Lower leg skin (tissue), 4 donors: Measurements from ENCODE around the gene PICALM. TPM values are rescaled to one million over a fixed set of nuclear protein-coding genes. Genes with fewer than 3 reads are reported as not detected.
"Not testable (repeated sequence)": the region's sequence is repeated elsewhere in the genome, so short reads cannot be mapped to it uniquely, and the experiment has no call there.

ENCODE experiments used
- DNase-seq, 2 donors: peaks; one replicate each; pipeline ENCODE4 v3.0.0-alpha.2; 2019; ENCODE audit warnings: low spot score in 2 of 2
- H3K4me3 ChIP-seq: fragments of 200-600 bp; sonication (generic); 2 replicates; pipeline ENCODE4 v1.5.1; 2017; ENCODE audit warnings: mild to moderate bottlenecking, low read depth; ENCODE audit not compliant: poor library complexity, severe bottlenecking
- POLR2A ChIP-seq, 2 donors: fragments of 450-650 bp; IDR thresholded peaks; one replicate each; pipeline ENCODE4 v1.6.1; 2016 to 2017; ENCODE audit warnings: antibody characterized with exemption in 2 of 2, mild to moderate bottlenecking in 1 of 2, moderate library complexity in 1 of 2
- WGBS, 2 donors: methylation state at CpG; one replicate each; pipeline ENCODE4 v1.1.5; 2018; 5-methylcytosine and 5-hydroxymethylcytosine counted together
- intact Hi-C: fragments of 100-400 bp; cut with DNase I; formaldehyde crosslinking; loops from one replicate; pipeline ENCODE4 v1.15.0; 2023; ENCODE audit warnings: low total_unique reads
- total RNA-seq, 4 donors: library from RNA; depleted of rRNA; stranded (reverse); fragments of >200 nt; gene quantifications; one replicate each; pipeline ENCODE4 v1.1.0, GENCODE V29; 2016
- TF ChIP-seq, protein P1 (sequence below), 3 donors: fragments of 450-650 bp; IDR thresholded peaks; one replicate each; pipeline ENCODE4 v1.5.1; 2016; ENCODE audit warnings: antibody characterized with exemption in 3 of 3, mild to moderate bottlenecking in 3 of 3, moderate library complexity in 2 of 3

PICALM gene
- total RNA-seq, 4 donors from 2014 or later = 158 to 198 (median 178) TPM

DNA sequence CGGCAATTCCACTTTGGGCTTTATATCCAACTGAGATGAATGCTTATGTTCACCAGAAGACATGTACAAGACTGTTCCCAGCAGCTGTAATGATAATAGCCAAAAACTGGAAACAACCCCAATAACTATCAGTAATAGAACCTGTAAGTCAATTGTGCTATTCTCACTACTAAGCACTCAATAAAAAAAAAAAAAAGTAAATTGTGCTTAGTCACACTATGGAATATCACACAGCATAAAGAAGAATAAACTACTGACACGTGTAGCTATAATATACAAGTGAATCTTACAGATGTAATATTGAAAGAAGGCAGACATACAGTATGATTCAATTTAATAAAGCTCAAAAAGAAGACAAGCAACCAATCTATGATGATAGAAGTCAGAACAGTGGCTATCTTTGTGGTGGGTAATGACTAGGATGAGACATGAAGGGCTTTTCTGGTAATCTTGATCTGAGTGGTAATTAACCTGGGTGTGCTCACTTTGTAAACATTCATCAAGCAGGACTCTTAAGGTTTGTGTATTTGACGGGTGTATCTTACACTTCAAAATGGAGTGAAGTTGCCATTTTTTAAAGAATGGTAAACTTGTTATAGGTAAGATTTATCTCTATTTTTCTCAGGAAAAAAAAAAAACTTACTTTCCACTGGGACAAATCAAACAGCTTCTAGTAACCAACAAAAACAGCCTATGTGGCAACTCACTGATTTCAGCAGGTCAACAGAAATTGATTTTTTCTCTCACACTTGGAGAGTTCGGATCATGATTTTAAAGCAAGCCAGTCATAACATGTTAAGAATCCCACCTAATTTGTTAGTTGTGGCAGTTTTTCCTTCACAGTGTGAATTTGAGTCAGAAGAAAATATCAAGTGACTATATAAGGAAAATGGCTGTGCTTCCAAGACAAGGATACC, 129.5 kb downstream of the PICALM start:
- TF ChIP-seq, protein P1, sequence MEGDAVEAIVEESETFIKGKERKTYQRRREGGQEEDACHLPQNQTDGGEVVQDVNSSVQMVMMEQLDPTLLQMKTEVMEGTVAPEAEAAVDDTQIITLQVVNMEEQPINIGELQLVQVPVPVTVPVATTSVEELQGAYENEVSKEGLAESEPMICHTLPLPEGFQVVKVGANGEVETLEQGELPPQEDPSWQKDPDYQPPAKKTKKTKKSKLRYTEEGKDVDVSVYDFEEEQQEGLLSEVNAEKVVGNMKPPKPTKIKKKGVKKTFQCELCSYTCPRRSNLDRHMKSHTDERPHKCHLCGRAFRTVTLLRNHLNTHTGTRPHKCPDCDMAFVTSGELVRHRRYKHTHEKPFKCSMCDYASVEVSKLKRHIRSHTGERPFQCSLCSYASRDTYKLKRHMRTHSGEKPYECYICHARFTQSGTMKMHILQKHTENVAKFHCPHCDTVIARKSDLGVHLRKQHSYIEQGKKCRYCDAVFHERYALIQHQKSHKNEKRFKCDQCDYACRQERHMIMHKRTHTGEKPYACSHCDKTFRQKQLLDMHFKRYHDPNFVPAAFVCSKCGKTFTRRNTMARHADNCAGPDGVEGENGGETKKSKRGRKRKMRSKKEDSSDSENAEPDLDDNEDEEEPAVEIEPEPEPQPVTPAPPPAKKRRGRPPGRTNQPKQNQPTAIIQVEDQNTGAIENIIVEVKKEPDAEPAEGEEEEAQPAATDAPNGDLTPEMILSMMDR (IDR thresholded peaks at IDR 0.05) = no peak
- TF ChIP-seq POLR2A (IDR thresholded peaks at IDR 0.05) = no peak
- no peak overlapping the region for H3K4me3 ChIP-seq
- 67 to 69% methylated on average over 4 of the region's 4 CpGs for WGBS, 2 donors
- DNase-seq = no peak
- intact Hi-C loops = loop anchor here (10.0 kb wide), 1 partner anchor 275 kb away; no protein-coding TSS in a partner anchor

DNA sequence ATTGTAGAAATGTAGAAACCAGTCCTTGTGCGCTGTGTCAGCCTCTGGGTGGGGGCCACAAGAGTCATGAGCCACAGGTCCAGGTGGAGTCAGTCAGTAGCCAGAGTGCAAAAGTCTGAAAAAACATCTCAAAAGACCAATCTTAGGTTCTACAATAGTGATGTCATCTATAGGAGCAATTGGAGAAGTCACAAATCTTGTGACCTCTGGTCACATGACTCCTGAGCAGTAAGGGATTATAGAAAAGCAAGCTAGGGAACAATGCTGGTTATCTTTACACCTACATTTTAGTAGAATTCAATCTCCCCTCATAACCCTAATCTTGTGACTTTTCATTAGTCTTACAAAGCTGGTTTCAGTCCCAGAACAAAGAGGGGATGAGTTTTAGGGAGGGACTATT, 131.0 kb downstream of the PICALM start:
- TF ChIP-seq POLR2A (IDR thresholded peaks at IDR 0.05) = no peak
- TF ChIP-seq, protein P1 (IDR thresholded peaks at IDR 0.05) = no peak
- 95 to 100% methylated on average over 1 of the region's 1 CpG for WGBS, 2 donors
- H3K4me3 ChIP-seq = no peak overlapping the region
- no peak for DNase-seq
- intact Hi-C loops = no loop called here

DNA sequence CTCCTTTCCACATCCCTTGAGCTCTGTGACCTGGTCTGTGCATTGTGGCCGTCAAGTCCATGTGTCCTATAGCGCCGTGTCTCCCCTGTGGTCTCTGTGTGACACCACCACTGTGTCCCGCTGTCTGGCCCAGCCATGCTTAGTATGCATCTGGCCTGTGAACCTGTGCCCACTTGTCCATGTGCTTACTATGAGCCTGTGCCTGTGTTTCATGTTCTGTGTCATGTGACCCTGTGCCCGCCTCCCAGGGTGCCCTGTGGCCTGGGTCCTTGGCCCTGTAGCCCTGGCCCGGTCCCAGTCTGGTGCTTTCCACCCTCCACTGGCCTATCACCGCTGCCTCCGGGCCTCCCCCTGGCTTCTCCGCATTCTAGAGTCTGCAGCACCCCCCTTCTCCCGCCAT, 133.1 kb downstream of the PICALM start:
- H3K4me3 ChIP-seq = no peak overlapping the region
- intact Hi-C loops = no loop called here
- DNase-seq = no peak
- WGBS, 2 donors = 88 to 93% methylated on average over 10 of the region's 10 CpGs
- no peak for TF ChIP-seq POLR2A (IDR thresholded peaks at IDR 0.05)
- TF ChIP-seq, protein P1 (IDR thresholded peaks at IDR 0.05) = no peak

DNA sequence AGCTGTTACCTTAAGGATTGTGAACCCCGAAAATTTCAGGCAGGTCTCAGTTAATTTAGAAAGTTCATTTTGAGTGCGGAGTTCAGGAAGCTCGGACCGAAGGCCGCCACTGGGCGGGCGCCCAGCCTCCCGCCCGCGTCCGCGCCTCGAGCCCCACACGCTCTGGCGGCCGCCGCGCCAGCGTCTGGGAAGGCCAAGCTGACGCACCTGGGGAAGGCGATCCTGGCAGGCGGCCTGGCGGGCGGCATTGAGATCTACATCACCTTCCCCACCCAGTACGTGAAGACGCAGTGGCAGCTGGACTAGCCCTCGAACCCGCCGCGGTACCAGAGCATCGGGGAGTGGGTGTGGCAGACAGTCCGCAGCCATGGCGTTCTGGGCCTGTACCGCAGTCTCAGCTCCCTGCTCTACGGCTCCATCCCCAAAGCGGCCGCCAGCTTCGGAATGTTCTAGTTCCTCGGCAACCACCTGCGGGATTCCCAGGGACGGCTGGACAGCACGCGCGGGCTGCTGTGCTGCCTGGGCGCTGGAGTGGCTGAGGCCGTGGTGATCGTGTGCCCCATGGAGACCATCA, 134.2 kb downstream of the PICALM start:
- intact Hi-C loops = no loop called here
- TF ChIP-seq, protein P1 (IDR thresholded peaks at IDR 0.05) = no peak
- TF ChIP-seq POLR2A (IDR thresholded peaks at IDR 0.05) = no peak
- 56 to 60% methylated on average over 39 to 47 of the region's 47 CpGs for WGBS, 2 donors
- DNase-seq = no peak
- no peak overlapping the region for H3K4me3 ChIP-seq

DNA sequence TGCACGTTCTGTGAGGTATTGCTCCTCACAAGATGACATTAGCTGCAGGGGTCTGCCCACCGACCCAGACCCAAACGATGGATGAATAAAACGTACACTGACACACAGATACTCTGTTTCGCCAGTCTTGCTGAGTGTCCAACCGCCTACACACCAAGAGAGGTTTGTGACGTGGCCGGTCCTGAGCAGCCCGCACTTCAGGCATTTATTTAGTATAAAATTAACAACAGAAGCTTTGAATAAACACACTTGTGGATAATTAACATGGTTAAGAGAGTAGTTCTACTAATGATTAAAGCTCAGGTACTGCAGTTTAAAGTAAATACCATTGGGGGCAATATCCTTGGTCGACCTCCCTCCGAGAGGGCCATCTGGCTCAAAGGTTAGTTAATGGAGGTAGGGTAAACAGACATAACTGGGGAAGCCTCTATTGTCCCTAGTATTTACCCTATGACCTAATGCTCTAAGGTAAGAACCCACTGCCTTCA, 138.0 kb downstream of the PICALM start:
- no peak for TF ChIP-seq POLR2A (IDR thresholded peaks at IDR 0.05)
- TF ChIP-seq, protein P1 (IDR thresholded peaks at IDR 0.05) = no peak
- H3K4me3 ChIP-seq = no peak overlapping the region
- 79 to 91% methylated on average over 11 of the region's 11 CpGs for WGBS, 2 donors
- intact Hi-C loops = no loop called here
- DNase-seq = no peak

DNA sequence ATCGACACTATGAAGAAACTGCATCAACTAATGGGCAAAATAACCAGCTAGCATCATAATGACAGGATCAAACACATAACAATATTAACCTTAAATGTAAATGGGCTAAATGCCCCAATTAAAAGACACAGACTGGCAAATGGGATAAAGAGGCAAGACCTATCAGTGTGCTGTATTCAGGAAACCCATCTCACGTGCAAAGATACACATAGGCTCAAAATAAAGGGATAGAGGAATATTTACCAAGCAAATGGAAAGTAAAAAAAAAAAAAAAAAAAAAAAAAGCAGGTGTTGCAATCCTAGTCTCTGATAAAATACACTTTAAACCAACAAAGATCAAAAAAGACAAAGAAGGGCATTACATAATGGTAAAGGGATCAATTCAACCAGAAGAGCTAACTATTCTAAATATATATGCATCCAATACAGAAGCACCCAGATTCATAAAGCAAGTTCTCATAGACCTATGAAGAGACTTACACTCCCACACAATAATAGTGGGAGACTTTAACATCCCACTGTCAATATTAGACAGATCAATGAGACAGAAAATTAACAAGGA, 142.2 kb downstream of the PICALM start:
- DNase-seq, intact Hi-C loops, H3K4me3 ChIP-seq: not testable (repeated sequence)
- WGBS, 2 donors = 87 to 91% methylated on average over 2 of the region's 2 CpGs
